Hematopoietic multipotent progenitor cell treated with erythropoietin and hydrocortisone succinate and interleukin-3 and kit ligand, for 15 days (in vitro differentiated cells): Measurements from ENCODE around the gene PKIB.
"Not testable (repeated sequence)": the region's sequence is repeated elsewhere in the genome, so short reads cannot be mapped to it uniquely, and the experiment has no call there.

Source experiments
- DNase-seq: peaks from one replicate; pipeline ENCODE4 v3.0.0-alpha.2; 2015; ENCODE audit warnings: low spot score

Gene PKIB

DNA sequence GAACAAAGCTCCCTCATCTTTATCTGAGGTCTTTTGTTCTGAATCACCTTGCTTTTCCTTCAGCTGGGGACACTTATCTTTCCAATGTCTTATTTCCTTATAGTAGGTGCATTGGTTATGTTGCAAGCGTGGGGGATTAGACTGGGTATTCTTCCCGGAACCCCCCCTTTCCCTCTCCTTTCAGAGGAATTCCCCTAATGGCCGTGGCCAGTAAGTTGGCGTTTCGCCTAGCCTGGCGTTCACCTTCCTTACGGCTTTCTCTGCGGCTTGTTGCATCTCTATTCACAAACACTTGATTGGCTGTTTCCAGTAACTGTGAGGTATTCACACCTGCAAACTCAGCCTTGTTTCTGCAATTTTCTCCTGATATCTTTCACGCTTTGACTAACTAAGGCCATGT, 136.5 kb downstream of the PKIB start:
- no peak for DNase-seq

DNA sequence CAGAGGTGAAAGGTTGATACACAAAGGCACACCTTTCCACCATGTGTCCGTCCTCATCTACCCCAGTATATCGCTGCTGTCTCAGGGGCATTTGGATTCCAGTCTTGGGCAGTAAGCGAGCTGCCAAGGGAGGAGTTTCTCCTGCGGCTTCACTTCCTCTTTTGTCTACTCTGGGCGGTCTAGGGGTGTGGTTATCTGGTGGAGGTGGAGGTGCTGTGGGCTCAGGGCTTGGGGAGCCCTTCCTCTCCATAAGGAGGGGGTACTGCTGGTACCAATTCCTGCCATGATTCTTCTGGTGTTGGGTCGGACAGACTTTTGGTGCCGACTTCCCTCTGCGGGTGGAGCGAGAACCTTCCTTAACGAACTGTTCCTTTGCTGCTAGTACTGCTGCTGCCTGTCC, 137.4 kb downstream of the PKIB start:
- no peak for DNase-seq

DNA sequence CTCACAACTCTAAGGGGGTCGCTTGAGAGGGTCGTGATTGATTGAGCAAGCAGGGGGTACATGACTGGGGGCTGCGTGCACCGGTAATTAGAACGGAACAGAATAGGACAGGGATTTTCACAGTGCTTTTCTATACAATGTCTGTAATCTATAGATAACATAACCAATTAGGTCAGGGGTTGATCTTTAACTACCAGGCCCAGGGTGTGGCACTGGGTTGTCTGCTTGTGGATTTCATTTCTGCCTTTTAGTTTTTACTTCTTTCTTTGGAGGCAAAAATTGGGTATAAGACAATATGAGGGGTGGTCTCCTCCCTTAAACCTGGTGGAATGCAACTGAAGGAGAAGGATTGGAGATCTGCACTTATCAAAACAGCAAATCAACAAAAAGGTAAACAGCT, 138.7 kb downstream of the PKIB start:
- not testable (repeated sequence) for DNase-seq

DNA sequence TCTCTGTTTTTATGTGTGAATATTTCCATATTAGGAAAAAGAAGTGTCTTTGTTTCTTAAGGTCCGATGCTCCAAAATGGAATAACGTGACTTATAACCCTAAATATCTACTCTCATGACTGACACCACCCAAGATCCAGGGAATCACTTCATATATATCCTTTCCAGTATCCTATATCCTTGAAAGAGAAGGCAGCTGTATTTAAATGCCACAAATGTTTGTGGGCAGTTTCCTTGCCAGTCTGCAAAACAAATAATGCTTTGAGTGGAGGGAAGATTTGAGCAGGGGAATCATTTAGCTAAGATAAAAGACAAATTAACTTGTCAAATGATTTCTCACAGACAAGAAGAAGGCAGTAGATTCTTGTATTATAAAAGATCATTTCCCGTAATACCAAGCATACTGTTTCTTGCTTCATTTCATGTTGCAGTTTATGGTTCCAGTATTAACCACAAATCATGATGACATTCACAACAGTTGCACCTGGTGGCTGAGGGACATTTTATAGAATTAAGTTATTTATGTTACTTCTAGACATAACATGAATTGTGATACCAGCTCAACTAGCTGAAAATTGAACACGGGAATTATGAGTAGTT, 139.3 kb downstream of the PKIB start:
- no peak for DNase-seq

DNA sequence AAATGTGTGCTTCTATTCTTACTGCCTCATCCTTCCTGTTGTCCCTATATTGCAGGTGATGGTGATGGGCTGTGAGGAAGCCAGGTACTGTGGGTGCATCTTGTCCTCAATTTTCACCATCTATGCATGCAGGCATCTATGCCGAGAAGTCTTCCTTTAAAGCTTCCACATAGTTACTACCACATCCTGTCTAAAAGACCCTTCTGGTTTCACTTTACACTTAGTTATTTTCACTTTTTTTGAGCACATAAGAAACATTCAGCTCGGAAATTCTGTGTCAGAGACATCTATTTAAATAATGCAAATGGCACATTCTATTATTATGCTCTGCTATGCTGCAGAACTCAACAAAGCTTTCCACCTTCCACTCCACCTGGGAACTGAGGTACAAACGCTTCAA, 141.1 kb downstream of the PKIB start:
- DNase-seq = no peak

DNA sequence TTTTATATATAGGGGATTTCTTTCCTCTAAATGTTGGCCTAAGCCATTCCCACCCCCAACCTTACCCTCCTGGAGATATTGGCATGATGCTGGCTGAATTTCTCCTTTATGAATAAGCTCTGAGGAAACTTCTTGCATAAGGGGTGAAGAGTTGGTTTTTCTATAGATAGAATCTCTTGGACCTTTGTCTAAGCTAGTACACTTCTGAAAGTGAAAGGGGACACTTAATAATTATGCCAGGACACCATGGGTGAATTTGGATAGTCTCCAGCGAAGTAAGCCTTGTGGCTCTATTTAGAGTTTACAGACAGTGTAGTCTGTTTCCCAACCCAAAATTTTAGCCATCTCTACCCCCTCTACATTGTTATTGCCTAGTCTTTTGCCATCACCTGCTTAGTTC, 142.3 kb downstream of the PKIB start:
- no peak for DNase-seq

DNA sequence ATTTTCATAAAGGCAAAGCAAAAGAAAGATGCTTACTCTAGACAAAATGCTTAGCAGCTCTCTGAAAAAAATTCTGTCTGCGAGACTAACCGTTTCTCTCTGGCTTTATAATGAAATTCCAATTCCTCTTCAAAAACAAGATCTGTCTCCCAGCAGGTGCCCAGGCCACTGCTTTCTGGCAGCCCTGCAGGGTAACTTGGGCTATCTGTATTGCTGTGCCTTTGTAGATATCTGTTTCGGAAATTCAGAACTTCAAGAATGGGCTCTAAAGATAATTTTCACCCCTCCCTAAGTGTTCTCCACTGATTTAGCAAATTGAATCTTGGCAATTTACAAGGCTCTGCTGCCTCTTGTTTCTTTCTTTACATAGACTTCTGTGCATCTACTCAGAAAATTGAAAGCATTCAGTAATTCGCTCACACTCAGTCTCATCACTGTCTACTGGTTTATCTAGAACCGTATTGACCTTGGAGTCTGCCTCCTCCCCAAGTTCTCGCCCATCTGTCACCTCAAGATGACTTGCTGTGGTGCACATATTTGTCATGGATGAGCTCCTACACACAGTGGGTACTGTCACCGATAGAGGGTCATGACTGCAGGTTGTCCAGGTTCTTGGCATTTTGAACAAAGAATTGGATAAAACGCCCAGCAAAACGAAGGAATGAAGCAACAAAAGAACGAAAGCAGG, 142.9 kb downstream of the PKIB start:
- no peak for DNase-seq

DNA sequence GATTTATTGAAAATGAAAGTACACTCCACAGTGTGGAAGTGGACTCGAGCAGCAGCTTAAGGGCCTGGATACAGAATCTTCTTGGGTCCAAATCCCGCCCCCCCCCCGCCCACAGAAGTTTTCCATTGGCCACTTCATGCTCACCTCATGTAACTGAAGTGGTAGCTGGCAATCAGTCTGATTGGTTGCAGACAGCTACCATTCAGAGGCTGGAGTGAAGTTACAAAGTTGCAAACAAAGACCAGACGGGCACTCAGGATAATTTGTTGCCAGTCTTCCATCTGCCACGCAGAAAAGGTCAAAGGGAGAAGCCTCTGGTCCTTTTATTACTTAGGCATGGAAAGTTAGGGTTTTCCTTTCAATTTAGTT, 143.5 kb downstream of the PKIB start:
- no peak for DNase-seq

DNA sequence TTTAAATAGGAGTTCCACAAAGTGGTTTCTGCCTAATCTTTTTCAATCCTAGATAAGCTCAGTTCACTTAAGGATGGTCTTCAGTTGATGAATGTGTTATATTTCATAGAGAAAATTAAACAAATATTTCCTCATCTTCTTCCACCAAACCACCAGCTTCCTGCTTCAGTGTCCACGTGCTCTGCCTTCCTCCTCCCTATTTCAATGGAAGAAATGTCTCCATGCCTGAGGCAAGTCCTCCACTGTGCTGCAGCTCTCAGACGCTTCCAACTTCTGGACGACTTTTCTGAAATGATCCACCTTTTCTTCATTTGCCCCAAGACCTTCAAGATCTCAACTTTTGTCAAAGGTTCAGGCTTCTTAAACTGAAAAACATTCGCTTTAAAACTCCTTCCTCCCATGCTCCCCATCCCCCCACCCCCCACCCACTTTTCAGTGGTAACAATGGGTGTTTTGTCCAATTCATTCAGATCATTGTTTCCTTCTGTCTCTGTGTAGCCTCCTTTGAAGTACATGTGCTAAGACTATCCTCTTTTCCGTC, 144.1 kb downstream of the PKIB start:
- no peak for DNase-seq

DNA sequence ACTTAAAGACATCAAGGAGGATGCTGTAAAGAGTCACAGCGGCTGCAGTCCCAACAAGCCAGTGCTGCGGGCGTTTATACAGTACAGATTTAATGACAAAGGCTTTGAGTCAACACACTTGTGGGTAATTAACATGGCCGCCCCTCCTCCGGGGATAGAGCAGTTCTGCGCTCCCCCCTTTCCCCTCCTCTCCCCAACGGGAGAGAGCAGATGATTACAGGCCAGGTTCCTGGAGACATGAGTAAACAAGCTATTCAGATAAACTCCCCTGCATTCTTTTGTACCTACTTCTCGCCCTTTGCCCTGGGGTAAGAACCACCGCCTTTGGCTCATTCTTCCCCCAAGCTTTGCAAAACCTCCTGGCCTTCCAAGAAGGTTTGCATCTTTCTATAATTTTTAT, 145.7 kb downstream of the PKIB start:
- DNase-seq = no peak

DNA sequence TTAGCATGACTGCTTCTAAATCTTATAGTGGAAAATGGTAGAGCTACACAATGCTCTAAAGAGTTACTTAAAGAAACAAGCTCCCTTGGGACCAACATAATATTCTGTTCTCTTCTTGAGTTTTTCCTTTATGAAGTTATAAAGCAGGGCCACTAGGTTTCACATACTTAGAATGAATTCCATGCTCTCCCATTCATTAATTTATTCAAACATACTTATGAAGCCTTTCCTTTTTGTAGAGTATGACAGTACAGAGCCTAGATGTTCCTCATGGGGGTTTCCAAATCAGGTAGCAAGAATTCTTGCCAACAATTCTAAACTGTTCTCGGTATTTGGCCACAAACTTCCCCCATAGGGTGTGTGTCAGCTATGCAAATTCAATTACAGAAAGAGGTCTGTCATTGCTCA, 148.7 kb downstream of the PKIB start:
- DNase-seq = no peak

DNA sequence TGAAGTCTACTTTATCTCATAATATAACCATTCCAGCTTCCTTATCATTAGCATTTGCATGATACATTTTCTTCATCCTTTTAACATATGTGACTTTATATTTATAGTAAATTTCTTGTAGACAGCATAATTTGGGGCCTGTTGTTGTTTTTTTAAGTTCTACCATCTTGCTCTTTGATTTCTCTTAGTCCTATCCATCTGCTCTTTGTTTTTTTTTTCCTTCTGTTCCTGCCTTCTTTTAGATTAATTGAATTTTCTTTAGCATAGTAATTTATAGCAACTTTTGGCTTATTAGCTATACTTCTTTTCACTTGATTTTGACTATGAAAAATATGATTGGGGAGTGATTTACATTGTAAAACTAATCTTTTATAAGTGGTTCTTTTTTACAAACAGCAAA, 150.1 kb downstream of the PKIB start:
- no peak for DNase-seq

DNA sequence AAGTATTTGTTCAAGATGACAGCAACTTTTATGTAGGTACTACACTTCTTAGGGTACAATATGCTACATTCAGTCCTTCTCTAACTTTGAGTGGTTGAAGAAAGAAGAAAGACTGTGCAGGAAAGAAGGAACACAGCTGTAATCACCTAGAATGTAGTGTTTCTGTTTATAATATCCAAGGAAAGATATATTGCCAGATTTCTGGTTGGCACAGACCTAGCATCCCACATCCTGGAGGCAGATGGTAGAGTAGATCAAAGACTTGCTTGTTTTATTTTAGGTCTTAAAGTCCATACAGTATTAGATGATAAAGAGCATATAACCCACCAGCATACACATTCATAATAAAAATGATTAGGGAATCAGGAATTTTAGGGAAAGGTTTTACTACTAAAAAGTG, 156.1 kb downstream of the PKIB start:
- DNase-seq = no peak

DNA sequence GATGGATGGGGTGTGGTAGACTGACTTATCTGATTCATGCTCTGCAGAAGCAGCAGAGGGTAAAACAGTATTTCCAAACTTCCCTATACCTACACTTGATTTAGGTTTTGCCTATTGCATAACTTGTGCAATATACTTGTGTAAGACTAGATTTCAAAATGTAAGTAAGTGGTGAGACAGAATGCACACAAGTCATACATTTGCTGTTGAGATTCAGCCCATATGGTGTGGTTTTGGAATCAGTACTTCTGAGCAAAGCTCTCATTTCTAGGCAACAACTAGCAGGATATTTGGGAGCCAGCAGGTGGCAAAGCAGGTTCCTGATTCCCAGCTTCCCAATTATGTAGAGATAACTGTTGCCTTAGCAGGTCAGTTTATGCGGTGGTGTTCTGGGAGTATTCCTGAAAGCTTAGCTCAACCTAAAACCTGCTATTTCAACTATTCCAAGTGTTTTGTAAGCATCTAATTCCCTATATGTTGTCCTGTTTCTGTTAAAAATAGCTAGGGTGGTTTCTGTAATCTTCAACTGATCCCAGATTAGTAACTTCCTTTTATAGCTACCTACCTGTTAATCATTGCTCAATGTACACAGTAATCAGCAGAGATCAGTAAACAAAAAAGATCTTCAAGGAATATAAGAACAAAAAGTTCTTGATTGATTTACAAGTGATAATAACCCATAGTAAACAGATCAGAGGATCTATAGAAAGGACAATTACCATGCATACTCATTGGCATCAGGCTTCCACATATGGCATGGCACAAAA, 160.8 kb downstream of the PKIB start:
- DNase-seq = no peak

DNA sequence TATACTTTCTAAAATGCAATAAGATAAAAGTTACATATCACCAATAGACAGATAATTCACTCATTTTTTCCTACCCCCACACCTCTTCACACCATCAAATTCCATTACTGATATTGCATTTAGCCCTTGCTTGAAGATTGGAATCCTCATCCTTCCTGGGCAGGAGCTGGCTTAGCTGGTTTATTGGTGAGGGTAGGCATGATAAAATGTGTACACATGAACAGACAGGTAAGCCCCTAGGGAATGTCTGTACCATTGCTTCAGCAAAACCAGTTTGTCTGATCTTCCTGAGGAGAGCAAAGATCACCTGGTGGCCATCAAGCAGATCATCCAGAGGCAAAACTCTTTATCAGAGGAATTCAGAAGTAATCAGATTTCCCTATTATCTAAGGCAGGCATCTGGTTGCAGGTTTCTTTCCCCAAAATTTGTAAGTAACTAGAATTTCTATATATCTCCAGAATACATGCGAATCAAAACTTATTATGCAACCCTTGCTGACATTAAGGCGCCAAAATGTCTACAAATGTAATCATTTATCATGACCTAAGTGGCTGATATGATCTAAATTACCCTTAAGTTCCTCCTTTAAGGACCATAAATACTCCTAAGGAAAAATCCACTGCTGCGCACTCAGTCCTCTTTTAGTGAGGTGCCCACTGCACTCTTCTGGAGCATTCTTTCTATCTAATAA, 162.7 kb downstream of the PKIB start:
- no peak for DNase-seq
